Dedifferentiated amniotic fluid mesenchymal stem cell (primary cell): ENCODE results near the gene PTGFRN.

Experiments
- DNase-seq: peaks from one replicate; pipeline ENCODE4 v3.0.0-alpha.2; 2016; ENCODE audit errors: extremely low spot score

Gene PTGFRN

DNA sequence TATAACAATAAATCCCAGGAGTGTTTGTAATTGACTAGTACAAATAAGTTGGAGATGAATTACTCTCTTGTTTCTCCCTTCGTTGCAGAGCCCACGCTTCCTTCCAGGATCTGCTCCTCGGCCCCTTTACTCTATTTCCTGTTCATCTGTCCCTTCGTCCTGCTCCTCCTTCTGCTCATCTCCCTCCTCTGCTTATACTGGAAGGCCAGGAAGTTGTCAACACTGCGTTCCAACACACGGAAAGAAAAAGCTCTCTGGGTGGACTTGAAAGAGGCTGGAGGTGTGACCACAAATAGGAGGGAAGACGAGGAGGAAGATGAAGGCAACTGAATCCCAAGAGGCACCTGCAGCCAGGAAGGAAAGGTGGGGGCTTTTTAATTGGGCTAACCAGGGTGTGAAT, 124.1 kb downstream of the PTGFRN start:
- no peak for DNase-seq

- DNase-seq: no peak
These were observed 125.1 kb downstream of the PTGFRN start for GRCh38 chr1:117034791-117035290.

- DNase-seq: no peak
These were observed 126.3 kb downstream of the PTGFRN start for GRCh38 chr1:117036018-117036461.

GRCh38 chr1:117037802-117038201, 128.1 kb downstream of the PTGFRN start:
- DNase-seq: no peak

- no peak for DNase-seq
These were observed 128.5 kb downstream of the PTGFRN start for GRCh38 chr1:117038236-117038635.
